Measurements from ENCODE around the gene XPR1.
"Not testable (repeated sequence)": the region's sequence is repeated elsewhere in the genome, so short reads cannot be mapped to it uniquely, and the experiment has no call there.

- not testable (repeated sequence) for TF ChIP-seq CTCF, EP300, POLR2A (IDR thresholded peaks at IDR 0.05)
Observed at GRCh38 chr1:180857947-180858725, 226.3 kb downstream of the XPR1 start.
